HG03025 (cell line): Measurements from ENCODE around the gene SP6.

Experiments used
- ATAC-seq: cut with Tn5 transposase; IDR thresholded peaks from one replicate; pipeline ENCODE4 v1.9.1; 2021; ENCODE audit warnings: mild to moderate bottlenecking, moderate library complexity; ENCODE audit not compliant: unreplicated experiment, low FRiP score

SP6 gene

DNA sequence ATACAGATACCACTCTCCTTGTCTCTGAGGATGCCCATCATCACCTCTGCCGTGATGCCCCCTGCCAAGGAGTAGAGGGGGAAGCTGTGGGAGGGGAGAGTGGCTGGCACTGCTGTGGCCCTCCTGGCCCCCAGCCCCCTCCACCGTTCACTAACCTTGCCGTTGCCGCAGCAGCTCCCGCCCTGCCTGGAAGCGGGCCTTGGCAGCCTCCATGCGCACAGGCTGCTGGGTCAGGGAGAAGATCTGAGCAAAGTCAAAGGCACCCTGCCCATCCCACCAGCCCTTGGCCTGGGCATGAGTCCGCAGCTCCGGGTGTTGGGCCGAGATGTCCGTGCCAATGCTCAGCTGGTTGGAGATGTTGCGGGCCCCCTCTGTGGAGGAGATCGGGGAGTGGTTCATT lies 12.3 kb downstream of the SP6 start:
- no peak for ATAC-seq

DNA sequence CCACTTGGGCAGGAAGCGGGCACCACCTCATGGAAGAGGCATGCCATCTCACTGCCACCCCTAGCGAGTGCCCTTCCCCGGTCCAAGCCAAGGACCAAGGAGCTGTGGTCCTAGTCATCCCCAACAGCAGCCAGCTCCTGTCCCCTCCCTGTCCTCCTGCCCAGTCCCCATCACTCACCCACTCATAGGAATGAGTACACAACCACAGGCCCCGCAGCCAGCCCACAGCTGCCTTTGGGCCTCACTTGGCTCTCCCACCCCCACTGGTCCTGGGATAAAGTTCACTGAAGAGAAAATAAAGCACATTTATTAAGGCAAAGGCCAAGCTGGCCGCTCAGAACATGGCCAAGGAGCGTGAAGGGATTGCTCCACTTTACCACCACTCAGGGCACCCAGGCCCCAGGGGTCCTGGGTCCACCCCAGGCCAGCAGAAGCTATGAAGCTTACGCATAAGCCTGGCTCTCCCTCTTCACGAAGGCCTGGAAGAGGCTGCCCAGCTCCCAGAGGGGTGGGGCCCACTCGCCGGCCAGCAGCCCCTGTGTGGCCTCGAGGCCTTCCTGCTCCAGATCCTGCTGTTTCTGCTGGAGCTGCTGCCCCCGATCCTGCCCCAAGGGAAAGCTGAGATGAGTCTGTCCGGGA lies 13.4 kb downstream of the SP6 start:
- ATAC-seq, result no peak

DNA sequence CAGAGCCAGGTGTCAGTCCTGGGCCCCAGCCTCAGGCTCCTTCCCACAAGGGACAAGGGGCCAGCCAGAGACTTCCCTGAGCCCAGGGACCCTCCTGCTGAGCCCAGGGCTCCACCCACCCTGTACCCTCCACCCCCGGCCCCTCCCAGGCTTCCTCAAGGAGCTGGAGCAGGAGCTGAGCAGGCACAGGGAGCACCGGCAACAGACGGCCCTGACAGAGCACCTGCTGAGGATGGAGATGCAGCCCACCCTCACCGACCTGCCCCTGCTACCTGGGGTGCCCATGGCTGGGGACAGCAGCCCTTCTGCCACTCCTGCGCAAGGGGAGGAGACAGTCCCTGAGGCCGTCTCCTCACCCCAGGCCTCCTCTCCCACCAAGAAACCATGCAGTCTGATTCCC lies 14.4 kb downstream of the SP6 start:
- no peak for ATAC-seq

DNA sequence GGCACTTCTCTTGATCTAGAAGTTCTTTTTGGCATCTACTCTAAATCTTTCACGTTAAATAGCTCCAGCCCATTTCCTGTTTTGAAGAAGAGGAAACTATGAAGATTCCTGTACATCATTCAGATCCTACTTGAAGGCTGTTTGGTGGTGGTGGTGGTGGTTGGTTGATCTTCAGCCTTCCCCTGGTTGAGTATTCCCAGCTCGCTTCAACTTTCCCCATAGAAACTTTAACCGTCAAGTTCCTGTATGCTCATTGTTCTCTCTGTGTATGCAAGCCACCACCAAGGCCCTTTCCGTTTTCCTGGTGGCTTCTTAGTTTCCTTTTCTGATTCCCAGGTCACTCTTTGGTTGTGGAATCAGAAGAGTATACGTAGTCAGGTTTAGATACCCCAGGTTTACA lies 16.2 kb downstream of the SP6 start:
- ATAC-seq, result no peak

DNA sequence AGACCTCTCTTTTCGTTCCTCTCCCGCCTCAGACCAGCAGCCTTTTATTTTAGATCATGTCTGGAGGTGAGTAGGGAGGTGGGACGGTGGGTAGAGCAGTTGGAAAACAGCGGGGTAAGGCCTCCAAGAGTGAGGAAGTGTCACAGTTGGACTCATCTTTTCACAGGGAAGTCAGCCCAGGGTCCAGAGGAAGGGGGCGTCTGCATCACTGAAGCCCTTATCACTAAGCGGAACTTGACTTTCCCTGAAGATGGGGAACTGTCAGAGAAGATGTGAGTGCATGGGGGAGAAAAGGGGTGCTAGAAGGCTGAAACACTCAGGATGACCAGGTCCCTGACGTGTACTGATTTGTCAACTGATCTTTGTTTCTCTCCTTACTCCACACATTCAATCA lies 19.0 kb downstream of the SP6 start:
- ATAC-seq, result no peak

DNA sequence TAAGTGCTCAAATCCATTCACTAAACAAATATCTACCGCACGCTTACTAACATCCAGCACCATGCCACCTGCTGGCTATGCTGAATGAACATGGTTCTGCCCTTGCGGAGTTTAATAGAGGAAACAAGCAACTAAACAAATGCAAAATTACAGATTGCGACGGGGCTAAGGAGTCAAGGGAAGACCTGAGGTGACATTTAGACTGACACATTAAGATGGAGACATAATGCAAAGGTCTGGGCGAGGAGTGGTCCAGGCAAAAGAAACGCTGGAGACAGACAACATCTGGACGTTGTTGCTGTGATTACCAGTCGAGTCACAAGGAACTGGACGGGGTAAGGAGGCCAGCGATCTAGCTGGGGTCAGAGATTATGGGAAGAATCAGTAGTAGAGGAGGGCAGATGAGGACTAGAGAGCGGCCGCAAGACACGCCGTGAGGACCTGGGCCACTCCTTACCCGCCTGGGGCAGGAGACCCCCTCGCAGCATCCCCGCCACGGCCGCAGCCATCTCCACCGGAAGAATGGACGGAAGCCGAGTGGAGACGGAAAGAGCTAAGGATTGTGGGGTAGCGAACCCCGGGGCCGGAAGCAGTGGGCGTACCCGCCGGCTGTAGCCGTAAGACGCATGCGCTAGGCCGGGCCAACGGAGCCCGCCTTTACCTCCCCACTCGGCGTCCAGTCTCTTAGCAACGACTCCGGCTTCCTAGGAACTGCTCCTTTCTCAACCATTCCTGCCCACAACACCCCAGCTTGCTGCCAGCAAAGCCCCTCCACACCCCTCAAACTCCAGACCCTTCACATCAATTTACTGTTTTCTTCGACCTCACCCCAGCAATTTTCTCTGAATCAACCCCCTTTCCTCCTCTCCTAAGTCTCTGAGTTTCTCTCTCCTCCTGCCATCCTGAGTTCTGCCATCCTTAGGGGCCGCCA lies 19.7 kb downstream of the SP6 start, which contains the start of the genes LRRC46 and MRPL10:
TSS of gene LRRC46 (plus strand) at position 668 of the 931 bp plus-strand sequence. CDS start 320 bp downstream, outside the sequence.
TSS of gene MRPL10 (minus strand) at position 539 of the 931 bp plus-strand sequence. CDS start at position 509, 30 bp downstream.
- peak; percentile 80 for ATAC-seq

DNA sequence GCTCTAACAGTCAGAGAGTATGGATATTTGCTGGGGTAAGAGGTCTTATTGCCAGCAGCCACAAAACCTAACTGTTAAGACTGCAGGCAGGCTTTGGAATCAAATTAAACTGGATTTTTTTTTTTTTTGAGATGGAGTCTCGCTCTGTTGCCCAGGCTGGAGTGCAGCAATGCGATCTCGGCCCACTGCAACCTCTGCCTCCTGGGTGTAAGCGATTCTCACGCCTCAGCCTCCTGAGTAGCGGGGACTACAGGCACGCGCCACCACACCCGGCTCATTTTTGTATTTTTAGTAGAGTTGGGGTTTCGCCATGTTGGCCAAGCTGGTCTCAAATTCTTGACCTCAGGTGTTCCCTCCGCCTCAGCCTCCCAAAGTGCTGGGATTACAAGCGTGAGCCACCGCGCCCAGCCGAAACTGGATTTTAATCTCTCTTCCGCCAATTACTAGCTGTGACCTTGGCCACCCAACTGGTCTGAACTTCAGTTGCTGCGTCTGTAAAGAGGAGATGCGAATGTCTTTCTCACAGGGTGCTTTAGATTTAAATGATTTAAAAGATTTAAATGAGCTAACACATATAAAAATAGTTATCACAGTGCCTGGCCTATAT lies 20.5 kb downstream of the SP6 start:
- ATAC-seq, result no peak

DNA sequence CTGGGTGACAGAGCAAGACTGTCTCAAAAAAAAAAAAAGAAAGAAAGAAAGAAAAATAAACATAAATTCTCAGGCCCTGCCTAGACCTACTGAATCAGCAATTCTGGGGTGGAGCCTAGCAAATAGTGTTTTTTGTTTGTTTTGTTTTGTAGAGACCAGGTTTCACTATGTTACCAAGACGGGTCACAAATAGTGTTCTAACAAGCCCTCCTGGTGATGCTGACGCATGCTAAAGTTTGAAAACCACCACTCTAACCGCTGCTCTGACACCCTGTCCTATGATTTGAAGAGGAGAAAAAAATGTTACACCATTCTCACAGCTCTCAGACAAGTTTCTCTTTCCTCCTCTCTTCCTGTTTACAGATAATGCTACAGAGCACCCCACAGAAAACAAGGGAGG lies 21.1 kb downstream of the SP6 start:
- no peak for ATAC-seq

DNA sequence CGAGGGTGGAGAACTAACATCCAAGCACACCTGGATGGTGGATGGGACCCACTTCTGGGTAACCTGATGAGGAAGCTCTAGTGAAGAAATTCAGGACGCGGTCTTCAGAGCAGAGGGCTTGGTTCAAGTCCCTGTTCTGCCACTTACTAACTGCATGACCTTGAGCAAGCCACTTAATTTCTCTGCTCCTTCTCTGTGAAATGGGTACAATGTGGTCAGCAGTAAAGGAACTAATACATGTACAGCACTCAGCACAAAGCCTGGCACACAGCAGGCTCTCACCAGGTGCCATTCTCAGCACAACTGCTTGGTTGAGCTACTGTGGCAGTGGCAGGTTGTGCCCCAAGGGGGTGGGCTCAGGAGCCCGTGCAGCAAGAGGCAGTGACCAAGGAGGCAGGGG lies 27.4 kb downstream of the SP6 start:
- ATAC-seq, result no peak

DNA sequence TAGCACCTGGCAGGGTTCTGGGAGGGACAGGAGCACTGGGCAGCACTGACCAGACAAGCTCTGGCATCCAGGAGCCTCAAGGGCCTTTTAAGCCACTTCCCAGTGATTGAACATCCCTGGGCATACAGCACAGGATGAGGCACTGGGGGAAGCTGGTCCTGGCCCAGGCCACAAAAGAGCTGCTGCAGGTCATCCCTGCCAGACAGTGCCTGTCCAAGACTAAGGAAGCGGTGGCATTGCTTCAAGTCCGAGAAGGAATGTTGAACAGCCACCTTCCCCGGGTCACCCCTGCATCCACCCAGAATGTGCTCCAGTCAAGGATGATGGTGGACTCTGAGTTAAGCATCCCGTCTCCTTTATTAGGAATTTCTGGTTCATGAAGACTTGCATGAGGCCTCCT lies 28.2 kb downstream of the SP6 start:
- ATAC-seq, result no peak

DNA sequence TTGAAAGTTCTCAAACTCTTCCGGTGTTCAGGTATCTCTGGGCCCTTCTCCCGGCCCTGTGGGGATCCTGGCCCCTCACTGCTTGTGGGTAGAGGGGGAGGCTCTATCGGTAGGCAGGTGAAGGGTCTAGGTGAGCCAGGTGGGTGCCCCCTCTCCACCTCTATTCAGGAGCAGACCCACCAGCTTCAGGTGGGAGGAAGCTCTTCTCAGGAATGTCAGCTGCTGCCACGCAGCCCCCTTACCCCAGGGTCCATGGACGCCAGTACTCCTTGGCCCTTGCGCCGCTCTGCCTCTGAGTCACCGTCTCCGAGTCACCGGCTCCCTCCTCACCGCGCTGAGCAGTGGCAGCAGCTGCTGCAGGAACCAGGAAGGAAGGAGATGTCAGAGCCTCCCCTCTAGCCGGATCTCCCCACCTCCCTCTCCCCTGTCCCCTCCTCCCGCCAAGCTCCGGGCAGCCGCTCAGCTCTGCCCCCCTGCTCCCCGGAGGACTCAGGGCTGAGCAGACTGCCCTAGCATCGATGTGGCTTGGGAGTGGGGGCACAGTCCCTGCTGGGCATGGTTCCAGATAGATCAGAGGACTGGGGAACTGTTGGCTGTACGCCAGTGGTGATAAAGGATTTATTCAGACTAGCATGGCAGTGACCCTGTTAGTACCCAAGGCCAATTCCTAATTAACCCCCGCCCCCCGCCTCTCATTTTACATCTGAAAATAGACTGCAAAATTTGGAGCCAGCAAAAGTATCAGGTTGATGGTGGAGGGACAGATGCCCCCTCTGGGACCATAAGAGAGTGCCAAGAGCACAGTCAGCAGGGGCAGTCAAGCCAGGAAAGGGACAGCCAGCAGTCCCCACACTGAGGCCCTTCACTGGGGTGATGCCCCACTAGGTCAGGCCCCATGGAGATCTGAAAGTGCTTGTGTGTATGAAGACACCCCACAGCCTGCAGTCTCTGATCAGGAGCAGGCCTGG lies 29.3 kb downstream of the SP6 start, which contains the start of gene OSBPL7:
TSS of gene OSBPL7 (minus strand) at position 371 of the 968 bp plus-strand sequence. CDS start 1,516 bp downstream, outside the sequence.
- ATAC-seq, result no peak

DNA sequence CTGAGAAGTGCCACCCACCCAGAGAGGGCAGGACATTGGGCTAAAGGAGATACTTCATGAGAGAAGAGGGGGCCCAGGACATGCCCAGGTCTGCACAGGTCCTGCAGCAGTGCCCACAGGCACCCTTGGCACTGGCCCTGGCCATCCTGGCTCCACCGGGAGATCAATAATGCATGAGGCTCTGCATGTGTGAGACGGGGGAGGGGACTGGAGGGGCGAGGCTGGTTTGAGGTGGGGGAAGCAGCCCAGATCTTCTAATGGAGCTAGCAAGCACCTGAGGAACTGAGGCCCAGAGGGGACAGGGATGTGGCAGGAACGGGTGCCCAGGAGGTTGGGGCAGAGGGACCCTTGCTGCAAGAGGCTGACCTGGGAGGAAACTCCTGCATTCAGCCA lies 29.9 kb downstream of the SP6 start:
- no peak for ATAC-seq

DNA sequence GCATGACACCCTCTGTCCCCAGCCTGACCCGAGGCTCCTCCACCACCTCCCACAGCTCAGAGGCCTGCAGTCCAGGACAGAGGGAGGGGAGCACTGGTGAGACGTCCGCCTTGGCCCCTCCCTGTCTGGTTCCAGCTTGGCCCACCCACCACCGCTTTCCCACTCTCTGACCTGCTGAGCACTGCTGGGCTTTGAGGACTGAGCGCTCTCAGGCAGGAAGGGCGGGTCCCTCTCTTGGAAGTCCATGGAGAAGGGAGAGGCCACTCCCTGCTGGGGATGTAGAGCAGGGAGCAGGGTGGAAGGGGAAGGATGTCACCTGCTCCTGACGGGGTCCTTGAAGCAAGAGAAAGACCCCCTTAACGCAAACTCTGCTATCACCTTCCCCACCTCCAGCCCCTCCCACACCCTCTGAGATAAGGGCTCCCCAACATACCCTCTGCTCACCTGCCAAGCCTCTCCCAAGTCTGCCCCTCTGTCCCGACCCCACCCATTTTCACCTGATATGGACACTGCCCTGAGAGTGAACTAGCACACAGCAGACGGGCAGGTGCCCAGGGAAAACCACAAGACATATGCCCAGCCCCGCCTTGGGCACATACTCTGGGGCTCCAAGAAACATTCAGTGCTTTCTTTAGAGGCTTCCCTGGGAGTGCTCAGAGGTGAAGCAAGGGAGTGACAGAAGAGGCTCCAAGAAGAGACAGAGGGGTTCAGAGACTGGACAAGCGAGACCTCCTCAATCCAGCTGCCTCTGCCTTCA lies 30.8 kb downstream of the SP6 start:
- ATAC-seq, result no peak

DNA sequence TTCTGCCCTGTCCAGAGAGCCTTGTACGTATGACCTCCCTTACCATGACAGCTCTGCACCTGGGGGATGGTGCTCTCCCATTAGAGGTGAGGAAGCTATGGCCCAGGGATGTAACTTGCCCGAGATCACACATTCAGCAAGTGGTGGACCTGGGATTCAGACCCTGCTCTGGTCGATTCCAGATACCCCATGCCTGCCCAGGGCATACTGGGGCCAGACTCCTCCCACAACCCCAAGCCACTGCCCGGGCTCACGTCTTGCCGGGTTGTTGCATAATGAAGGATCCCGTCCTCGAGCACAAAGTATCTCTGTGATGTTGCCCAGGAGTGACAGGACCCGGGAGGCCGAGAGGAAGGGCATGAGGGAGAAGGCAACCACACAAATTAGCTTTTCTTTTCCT lies 31.5 kb downstream of the SP6 start:
- ATAC-seq, result no peak

DNA sequence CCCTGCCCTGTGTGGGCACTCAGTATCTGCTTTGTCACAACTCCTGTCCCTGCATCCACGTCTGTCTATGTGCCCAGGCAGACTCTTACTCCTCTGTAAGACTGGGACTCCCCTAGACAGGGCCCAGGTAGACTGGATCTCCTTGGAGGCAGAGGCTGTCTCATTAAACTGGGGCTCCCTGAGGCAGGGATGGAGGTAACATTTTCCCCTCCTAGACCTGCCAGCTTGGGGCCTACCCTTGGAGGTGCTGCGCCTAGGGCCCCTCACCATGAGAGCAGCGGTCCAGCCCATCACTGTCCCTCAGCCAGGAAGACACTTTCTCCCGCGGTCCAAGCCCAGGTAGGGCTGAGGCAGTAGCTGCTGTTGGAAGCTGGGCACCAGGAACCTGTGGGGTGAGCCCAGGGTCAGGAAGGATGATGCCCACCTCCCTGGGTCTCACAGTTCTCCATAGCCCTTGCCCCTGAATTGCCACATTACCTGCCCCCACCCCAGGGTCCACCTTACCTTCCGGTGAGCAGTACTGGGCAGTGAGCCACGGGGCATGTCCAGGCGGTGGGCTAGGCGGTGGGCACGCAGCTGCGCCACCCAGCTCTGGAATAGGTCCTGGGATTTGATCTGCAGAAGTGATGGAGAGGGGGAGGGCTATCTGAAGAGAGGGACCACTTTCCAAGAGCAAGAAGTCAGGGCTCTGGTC lies 32.8 kb downstream of the SP6 start:
- ATAC-seq, result no peak

DNA sequence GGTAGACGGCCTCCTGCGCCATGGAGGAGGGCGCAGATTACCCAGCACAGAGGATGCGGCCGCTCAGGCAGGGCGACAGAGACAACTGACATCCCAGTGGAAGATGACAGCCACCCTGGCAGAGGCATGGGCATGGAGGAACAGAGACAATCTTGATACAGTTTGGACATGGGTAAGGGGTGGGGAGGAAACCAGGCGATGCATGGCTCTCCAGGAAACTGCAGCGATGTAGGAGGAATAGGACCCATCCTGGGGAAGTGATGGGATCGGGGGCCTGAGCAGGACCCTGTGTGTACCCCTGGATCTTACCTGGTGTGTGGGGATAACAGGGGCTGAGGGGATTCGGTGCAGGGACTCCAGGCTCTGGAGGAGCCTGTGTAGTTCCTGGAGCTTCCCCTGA lies 34.0 kb downstream of the SP6 start:
- ATAC-seq, result no peak

DNA sequence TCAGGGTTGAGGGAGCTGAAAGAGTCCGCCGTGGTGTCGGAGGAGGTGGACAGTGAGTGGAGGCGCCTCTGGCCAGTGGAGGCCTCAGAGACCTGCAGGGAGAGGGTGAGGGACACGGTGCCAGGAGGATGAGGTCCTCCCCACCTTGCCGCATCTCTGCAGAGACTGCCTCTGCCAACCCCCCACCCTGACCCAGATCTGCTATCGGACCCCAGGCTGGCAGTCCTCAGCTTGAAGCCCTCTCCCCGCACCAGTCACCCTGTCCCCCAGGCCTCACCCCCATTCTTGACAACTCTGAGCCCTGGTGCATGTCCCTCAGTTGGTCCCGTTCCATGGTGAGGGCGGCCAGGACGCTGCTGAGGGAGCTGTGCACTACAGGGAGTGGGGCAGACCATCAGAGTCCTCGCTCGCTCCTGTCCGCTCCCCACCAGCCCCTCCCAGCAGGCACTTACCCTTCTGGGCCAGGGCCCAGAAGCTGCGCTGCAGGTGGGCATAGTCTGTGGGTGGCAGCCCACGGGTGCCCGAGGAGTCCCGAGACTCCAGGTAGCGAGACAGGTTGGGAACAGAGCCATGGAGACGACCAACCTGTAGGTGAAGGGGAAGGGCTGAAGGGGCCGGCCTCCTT lies 34.7 kb downstream of the SP6 start:
- no peak for ATAC-seq
